Fibroblast of upper back skin (primary cell): ENCODE results near the gene TSC22D1.

Experiments used
- DNase-seq: peaks from one replicate; pipeline ENCODE4 v3.0.0-alpha.2; 2013

TSC22D1 gene

DNA sequence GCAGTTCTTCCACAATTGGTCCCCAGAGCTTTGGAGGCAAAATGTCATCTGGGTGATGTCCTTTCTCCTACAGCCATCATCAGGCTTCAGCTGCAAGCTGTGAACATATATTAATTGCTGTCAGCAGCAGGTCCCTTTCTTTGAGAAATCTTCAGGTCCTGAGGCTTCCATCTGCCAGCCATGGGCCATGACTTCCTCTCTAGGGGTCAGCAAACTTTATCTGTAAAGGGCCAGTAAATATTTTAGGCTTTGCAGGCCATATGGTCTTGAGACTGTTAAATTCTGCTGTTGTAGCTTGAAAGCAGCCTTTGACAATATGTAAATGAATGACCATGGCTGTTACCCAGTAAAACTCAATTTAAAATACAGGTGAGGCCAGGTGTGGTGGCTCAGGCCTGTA lies 175.4 kb downstream of the TSC22D1 start:
- no peak for DNase-seq

GRCh38 chr13:44399074-44399473 lies 177.1 kb downstream of the TSC22D1 start:
- no peak for DNase-seq

- no peak for DNase-seq
Observed at GRCh38 chr13:44398606-44399005, 177.5 kb downstream of the TSC22D1 start.

DNA sequence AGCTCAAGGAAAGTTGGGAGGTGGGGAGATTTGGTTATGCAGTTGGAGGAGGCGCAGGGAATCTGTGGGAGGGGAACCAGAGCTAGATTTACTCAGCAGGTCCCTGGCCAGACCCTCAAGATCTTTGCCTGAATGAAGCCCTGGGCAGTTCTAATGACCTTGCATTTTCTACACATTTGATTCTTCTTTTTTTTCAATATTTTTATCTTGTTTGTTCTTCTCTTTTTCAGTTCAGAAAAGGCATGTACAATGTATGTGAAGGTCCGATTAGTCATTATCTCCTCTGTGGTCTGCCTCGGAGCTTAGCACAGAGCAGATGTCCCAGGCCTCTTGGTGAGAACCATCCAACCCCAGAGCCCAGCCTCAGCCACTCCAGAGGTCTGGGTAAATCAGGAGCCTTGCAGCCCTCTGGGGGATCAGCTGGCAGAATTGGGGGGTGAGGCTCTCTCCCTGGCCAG lies 178.3 kb downstream of the TSC22D1 start:
- DNase-seq: peak; percentile 32

DNA sequence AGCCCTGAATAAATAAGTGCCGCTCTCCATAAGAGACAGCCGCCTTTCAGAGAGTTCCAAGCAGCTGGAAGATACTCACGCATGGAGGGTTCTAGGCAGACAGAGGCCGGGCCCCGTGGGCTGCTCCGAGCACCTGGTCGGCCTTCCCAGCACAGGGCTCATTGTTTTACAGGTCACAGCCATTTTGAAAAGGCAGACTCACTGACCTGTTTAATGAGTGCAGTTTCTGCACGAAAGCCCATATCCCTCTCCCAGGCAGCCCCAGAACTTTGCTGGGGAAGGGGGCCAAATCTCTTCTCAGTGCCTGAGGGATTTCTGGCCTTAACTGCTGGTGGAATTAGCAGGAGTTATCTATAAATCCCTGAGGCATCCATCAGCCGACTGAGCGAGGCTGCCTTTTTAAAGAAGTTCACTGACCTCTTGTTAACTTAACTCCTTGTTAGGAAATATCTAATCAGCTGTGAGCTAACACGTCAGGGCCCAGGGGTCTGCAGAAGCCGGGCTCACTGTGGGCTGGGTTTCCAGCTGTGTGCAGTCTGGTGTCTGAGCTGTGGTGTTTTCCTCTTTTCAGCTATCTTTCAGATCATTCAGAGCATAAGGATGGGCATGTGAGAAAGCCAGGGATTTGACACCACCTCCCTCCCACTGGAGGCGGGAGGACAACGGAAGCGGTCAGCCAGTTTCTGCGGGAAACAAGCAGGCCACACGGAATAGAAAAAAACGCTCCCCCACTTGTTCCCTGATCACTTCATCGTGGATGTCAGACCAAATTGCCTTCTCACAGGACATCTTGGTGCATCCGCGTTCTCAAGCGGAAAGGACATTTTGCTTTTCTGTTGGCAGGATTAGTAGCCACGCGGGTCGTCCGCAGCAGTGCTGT lies 179.2 kb downstream of the TSC22D1 start:
- DNase-seq: peak; percentile 68

DNA sequence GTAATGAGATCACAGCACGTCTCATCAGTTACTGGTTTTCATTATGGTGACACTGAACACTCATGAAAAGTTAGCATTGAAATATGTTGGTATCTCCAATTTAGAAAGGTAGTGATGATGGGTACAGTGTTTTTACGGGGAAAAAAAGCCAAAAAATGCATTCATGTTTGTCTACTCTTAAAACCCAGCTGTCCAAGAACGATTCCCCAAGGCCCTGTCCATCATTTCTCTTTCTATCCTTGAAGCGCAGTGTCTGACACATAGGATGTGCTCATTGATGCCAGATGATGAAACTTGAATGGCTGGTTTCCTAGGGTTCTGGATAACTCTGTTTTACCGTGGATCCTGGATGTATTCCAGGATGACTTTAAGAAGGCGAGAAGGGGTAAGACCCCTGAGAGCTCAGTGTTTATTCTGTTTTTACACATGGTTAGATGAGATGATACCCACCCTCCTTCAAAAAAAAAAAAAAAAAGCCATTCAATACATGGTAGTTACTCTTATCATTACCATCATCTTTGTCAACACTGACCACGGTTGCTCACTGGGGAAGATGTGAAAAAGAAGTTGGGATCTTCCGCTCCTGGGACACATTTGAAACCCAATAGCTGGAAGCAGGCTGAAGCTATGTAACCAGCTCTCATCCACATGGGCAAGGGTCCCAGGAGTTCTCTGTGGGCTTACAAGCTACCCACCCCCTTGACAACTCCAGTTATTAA lies 180.0 kb downstream of the TSC22D1 start:
- DNase-seq: peak; percentile 88

GRCh38 chr13:44394658-44395057 lies 181.5 kb downstream of the TSC22D1 start:
- no peak for DNase-seq

DNA sequence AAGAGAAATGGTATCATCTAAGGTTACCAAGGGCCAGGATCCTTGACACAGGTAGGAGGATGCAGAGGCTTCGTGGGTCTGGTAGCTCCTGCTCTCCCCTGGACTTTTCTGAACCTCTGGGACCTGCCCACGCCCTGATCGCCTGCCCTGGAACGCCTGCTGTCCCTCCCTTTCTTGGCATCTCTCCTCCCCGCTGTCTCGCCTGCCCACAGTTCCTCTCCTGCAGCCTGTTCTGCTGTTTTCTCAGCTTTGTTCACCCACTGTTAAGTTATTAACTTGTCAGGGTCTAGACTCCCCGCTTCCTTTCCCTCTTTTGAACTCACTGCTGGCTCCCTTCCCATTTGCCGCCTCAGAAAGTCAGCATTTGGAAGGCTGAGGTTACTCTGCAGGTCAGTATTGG lies 182.7 kb downstream of the TSC22D1 start:
- DNase-seq: no peak

- peak; percentile 60 for DNase-seq
Observed at GRCh38 chr13:44389876-44390275, 186.3 kb downstream of the TSC22D1 start.

- no peak for DNase-seq
Observed at GRCh38 chr13:44389060-44389666, 187.0 kb downstream of the TSC22D1 start.

GRCh38 chr13:44388427-44389059 lies 187.6 kb downstream of the TSC22D1 start:
- DNase-seq: no peak

- DNase-seq: no peak
Observed at GRCh38 chr13:44386913-44387556, 189.1 kb downstream of the TSC22D1 start.

DNA sequence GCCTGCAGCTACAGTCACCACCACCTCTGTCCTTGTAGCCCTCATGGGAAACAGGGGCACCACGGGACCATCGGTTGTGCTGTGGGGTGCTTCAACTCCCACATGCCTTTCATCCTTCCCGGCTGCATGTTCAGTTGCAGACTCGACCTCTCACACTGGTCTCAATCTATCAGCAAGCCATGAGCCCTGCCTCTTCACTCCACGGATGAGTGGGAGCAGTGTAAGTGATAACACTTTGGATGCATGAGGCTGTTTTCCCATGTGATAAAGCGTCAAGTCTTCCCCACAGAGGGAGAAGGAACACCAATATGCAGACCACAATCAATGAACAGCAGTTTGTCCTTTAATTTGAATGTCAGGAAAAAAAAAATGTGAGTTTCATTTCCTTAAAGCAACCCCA lies 190.3 kb downstream of the TSC22D1 start:
- DNase-seq: no peak

DNA sequence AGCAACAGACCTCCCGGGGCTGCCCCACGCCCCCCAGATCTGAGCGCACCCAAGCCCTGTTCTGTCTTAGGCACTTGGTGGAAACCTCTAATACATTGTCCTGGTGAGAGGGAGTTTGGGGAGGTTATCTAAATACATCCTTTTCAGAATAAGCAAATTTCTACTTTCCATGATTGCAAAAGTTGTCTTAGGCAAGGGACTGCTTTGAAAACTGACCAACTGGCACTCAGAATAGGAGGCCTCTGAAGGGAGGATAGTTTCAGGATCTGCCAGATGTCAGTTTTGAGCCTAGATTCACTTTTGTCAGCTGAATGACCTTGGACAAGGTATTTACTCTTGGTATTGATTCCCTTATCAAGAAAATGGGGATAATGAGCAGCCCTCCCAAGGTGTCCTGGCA lies 190.7 kb downstream of the TSC22D1 start:
- no peak for DNase-seq

DNA sequence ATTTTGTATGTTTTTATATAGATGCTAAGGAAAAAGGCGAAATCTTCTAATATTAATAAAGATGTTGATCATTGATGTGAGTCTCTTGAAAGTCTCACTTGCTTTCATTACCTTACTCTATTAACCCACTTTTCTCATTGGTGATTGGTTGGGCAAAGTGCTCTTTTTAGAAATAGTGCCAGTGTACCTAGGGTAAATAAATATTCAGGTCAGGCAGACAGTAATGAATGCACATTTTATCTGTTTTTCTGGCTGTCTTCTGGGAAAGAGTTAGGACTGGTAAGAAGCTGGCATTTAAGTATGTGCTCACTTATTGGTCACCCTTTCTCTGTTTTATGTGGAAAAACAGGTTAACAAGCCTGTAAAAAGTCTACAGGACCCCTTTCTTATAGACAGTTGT lies 191.4 kb downstream of the TSC22D1 start:
- DNase-seq: no peak

- no peak for DNase-seq
Observed at GRCh38 chr13:44383945-44384344, 192.2 kb downstream of the TSC22D1 start.

GRCh38 chr13:44382635-44383145 lies 193.4 kb downstream of the TSC22D1 start:
- DNase-seq: no peak
